Liver (tissue), 9 donors: ENCODE measurements around the gene CROCC2. TPM values are rescaled to one million over a fixed set of nuclear protein-coding genes. Genes with fewer than 3 reads are reported as not detected.

Source experiments
- DNase-seq: peaks from one replicate; pipeline ENCODE4 v3.0.0-alpha.2; 2017; ENCODE audit warnings: low spot score
- H3K27ac ChIP-seq, 2 donors: one replicate each; pipeline ENCODE4 v1.7.0; 2013; ENCODE audit warnings: inconsistent platforms in 2 of 2, low read length in 2 of 2, control low read depth in 1 of 2, low read depth in 1 of 2, mild to moderate bottlenecking in 1 of 2
- H3K27me3 ChIP-seq, 4 donors: one replicate each; pipeline versions ENCODE4 v1.6.1 to v1.7.0; 2013; ENCODE audit warnings: low read length in 3 of 4, inconsistent platforms in 1 of 4, mild to moderate bottlenecking in 1 of 4, moderate library complexity in 1 of 4; ENCODE audit not compliant: control insufficient read depth in 4 of 4, insufficient read depth in 4 of 4
- H3K36me3 ChIP-seq, 4 donors: one replicate each; pipeline versions ENCODE4 v1.6.1 to v1.7.0; 2013; ENCODE audit warnings: low read length in 3 of 4, mild to moderate bottlenecking in 3 of 4, low read depth in 1 of 4, moderate library complexity in 1 of 4; ENCODE audit not compliant: control insufficient read depth in 4 of 4, insufficient read depth in 3 of 4
- H3K4me1 ChIP-seq, 4 donors: one replicate each; pipeline versions ENCODE4 v1.6.1 to v1.7.0; 2013; ENCODE audit warnings: low read length in 3 of 4, mild to moderate bottlenecking in 3 of 4, moderate library complexity in 1 of 4; ENCODE audit not compliant: control insufficient read depth in 4 of 4, insufficient read depth in 4 of 4
- H3K4me3 ChIP-seq, 3 donors: one replicate each; pipeline versions ENCODE4 v1.6.1 to v1.7.0; 2013; ENCODE audit warnings: low read length in 3 of 3, control low read depth in 1 of 3, low read depth in 1 of 3, mild to moderate bottlenecking in 1 of 3
- H3K9ac ChIP-seq, 2 donors: one replicate each; pipeline ENCODE4 v1.7.0; 2013; ENCODE audit warnings: low read length in 2 of 2, mild to moderate bottlenecking in 2 of 2, moderate library complexity in 2 of 2, control low read depth in 1 of 2, low read depth in 1 of 2
- H3K9me3 ChIP-seq, 4 donors: one replicate each; pipeline versions ENCODE4 v1.6.1 to v1.7.0; 2013; ENCODE audit warnings: low read length in 3 of 4; ENCODE audit not compliant: control insufficient read depth in 4 of 4
- EGR1 ChIP-seq, 2 donors: IDR thresholded peaks; 2 replicates each; pipeline ENCODE4 v1.6.1; 2016 to 2018; ENCODE audit warnings: antibody characterized with exemption in 2 of 2, low read depth in 2 of 2
- FOXA1 ChIP-seq: IDR thresholded peaks from 2 replicates; pipeline ENCODE4 v1.6.1; 2016; ENCODE audit warnings: antibody characterized with exemption
- FOXA2 ChIP-seq: IDR thresholded peaks from 2 replicates; pipeline ENCODE4 v1.6.1; 2016; ENCODE audit warnings: antibody characterized with exemption
- GABPA ChIP-seq, 2 donors: IDR thresholded peaks in 1 of 2; conservative IDR thresholded peaks in 1 of 2; 2 replicates each; pipeline ENCODE4 v1.6.1; 2016; ENCODE audit warnings: antibody characterized with exemption in 2 of 2, mild to moderate bottlenecking in 1 of 2, moderate library complexity in 1 of 2
- HNF4A ChIP-seq, 2 donors: conservative IDR thresholded peaks; 2 replicates each; pipeline ENCODE4 v1.6.1; 2016; ENCODE audit warnings: antibody characterized with exemption in 2 of 2, mild to moderate bottlenecking in 2 of 2
- HNF4G ChIP-seq: IDR thresholded peaks from 2 replicates; pipeline ENCODE4 v1.6.1; 2016; ENCODE audit warnings: antibody characterized with exemption
- JUND ChIP-seq, 2 donors: IDR thresholded peaks; 2 replicates each; pipeline ENCODE4 v1.6.1; 2016; ENCODE audit warnings: antibody characterized with exemption in 2 of 2
- NR2F2 ChIP-seq: IDR thresholded peaks from 2 replicates; pipeline ENCODE4 v1.6.1; 2016; ENCODE audit warnings: antibody characterized with exemption
- RAD21 ChIP-seq, 2 donors: IDR thresholded peaks; 2 replicates each; pipeline ENCODE4 v1.6.1; 2016; ENCODE audit warnings: antibody characterized with exemption in 2 of 2, mild to moderate bottlenecking in 2 of 2
- RXRA ChIP-seq, 2 donors: IDR thresholded peaks; 2 replicates each; pipeline ENCODE4 v1.6.1; 2017 to 2018; ENCODE audit warnings: antibody characterized with exemption in 2 of 2, mild to moderate bottlenecking in 1 of 2
- SP1 ChIP-seq: IDR thresholded peaks from 2 replicates; pipeline ENCODE4 v1.6.1; 2018; ENCODE audit warnings: antibody characterized with exemption, mild to moderate bottlenecking
- YY1 ChIP-seq: IDR thresholded peaks from 2 replicates; pipeline ENCODE4 v1.6.1; 2016; ENCODE audit warnings: antibody characterized with exemption, mild to moderate bottlenecking
- WGBS: extraction: QIAGEN DNeasy Blood & Tissue Kit; methylation state at CpG from one replicate; pipeline ENCODE4 v1.1.7; 2013; 5-methylcytosine and 5-hydroxymethylcytosine counted together
- polyA plus RNA-seq, 2 donors: library from polyadenylated mRNA; stranded (reverse) in 1 of 2; unstranded in 1 of 2; fragments of 200-250 nt in 1 of 2; fragments of >200 nt in 1 of 2; fragmentation: Nextera tagmentation in 1 of 2; extraction: Ambion mirVana in 1 of 2; gene quantifications; one replicate each; pipeline versions ENCODE4 v1.2.1 to v1.2.3, GENCODE V29; 2013 to 2015
- total RNA-seq, 2 donors: library from RNA; depleted of rRNA; stranded (reverse); fragments of >200 nt; gene quantifications; one replicate each; pipeline ENCODE4 v1.2.3, GENCODE V29; 2014
- TF ChIP-seq, protein P1 (sequence below): fragments of 150-350 bp; IDR thresholded peaks from 2 replicates; pipeline ENCODE4 v1.5.1; 2017; ENCODE audit warnings: improper control_type of control experiment, low read depth, low read length; ENCODE audit not compliant: missing input control
- TF ChIP-seq, protein P2 (sequence below): IDR thresholded peaks from 2 replicates; pipeline ENCODE4 v1.6.1; 2016; ENCODE audit warnings: antibody characterized with exemption, mild to moderate bottlenecking
- TF ChIP-seq, protein P3 (sequence below): IDR thresholded peaks from 2 replicates; pipeline ENCODE4 v1.6.1; 2016; ENCODE audit warnings: antibody characterized with exemption
- TF ChIP-seq, protein P4 (sequence below): IDR thresholded peaks from 2 replicates; pipeline ENCODE4 v1.6.1; 2016; ENCODE audit warnings: antibody characterized with exemption
- TF ChIP-seq, protein P5 (sequence below): IDR thresholded peaks from 2 replicates; pipeline ENCODE4 v1.6.1; 2016; ENCODE audit warnings: antibody characterized with exemption
- donor health status: healthy.
- donor health status: healthy.
- donor health status: healthy.
- donor health status: healthy.
- donor health status: healthy.

The CROCC2 gene
- total and polyA plus RNA-seq, 4 donors: under 0.01 to 0.13 (median 0.05) TPM

DNA sequence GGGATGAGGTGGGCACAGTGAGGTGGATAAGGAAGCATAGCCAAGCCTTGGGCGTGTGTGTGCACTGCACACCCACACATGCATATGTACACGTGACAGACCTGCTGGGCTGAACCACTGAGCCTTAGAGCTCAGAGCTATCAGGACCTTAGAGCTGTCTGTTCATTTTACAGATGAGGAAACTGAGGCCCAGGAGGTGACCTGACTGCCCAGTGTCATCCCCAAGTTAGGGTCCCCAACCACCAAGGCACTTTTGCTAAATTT, 84.1 kb downstream of the CROCC2 start:
- Histone ChIP-seq H3K27ac (no peak overlapping the region), H3K9ac (no peak overlapping the region), H3K27me3 (no peaks in the 10 kb centered on the region), H3K9me3 (no peaks in the 10 kb centered on the region), H3K4me1 (peaks cover 22 to 57% (median 45%) of the 10 kb centered on the region in 4 donors), H3K36me3 (no peaks in the 10 kb centered on the region), H3K4me3 (no peak overlapping the region)
- DNase-seq: no peak
- TF ChIP-seq, protein P1, sequence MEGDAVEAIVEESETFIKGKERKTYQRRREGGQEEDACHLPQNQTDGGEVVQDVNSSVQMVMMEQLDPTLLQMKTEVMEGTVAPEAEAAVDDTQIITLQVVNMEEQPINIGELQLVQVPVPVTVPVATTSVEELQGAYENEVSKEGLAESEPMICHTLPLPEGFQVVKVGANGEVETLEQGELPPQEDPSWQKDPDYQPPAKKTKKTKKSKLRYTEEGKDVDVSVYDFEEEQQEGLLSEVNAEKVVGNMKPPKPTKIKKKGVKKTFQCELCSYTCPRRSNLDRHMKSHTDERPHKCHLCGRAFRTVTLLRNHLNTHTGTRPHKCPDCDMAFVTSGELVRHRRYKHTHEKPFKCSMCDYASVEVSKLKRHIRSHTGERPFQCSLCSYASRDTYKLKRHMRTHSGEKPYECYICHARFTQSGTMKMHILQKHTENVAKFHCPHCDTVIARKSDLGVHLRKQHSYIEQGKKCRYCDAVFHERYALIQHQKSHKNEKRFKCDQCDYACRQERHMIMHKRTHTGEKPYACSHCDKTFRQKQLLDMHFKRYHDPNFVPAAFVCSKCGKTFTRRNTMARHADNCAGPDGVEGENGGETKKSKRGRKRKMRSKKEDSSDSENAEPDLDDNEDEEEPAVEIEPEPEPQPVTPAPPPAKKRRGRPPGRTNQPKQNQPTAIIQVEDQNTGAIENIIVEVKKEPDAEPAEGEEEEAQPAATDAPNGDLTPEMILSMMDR: no peak
- TF ChIP-seq, protein P2, sequence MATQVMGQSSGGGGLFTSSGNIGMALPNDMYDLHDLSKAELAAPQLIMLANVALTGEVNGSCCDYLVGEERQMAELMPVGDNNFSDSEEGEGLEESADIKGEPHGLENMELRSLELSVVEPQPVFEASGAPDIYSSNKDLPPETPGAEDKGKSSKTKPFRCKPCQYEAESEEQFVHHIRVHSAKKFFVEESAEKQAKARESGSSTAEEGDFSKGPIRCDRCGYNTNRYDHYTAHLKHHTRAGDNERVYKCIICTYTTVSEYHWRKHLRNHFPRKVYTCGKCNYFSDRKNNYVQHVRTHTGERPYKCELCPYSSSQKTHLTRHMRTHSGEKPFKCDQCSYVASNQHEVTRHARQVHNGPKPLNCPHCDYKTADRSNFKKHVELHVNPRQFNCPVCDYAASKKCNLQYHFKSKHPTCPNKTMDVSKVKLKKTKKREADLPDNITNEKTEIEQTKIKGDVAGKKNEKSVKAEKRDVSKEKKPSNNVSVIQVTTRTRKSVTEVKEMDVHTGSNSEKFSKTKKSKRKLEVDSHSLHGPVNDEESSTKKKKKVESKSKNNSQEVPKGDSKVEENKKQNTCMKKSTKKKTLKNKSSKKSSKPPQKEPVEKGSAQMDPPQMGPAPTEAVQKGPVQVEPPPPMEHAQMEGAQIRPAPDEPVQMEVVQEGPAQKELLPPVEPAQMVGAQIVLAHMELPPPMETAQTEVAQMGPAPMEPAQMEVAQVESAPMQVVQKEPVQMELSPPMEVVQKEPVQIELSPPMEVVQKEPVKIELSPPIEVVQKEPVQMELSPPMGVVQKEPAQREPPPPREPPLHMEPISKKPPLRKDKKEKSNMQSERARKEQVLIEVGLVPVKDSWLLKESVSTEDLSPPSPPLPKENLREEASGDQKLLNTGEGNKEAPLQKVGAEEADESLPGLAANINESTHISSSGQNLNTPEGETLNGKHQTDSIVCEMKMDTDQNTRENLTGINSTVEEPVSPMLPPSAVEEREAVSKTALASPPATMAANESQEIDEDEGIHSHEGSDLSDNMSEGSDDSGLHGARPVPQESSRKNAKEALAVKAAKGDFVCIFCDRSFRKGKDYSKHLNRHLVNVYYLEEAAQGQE: no peak
- TF ChIP-seq FOXA2 (no peak), GABPA (IDR thresholded peaks at IDR 0.05 in 1 of 2, conservative IDR thresholded peaks at IDR 0.05 in 1 of 2) (no peak), RXRA (IDR thresholded peaks at IDR 0.05) (no peak), RAD21 (IDR thresholded peaks at IDR 0.05) (no peak), HNF4A (conservative IDR thresholded peaks at IDR 0.05) (no peak), NR2F2 (no peak), FOXA1 (no peak), EGR1 (IDR thresholded peaks at IDR 0.05; ENCODE audit: low read depth in 2 of 2) (no peak), YY1 (no peak), JUND (IDR thresholded peaks at IDR 0.05) (no peak), SP1 (no peak), HNF4G (no peak)
- TF ChIP-seq, protein P3, sequence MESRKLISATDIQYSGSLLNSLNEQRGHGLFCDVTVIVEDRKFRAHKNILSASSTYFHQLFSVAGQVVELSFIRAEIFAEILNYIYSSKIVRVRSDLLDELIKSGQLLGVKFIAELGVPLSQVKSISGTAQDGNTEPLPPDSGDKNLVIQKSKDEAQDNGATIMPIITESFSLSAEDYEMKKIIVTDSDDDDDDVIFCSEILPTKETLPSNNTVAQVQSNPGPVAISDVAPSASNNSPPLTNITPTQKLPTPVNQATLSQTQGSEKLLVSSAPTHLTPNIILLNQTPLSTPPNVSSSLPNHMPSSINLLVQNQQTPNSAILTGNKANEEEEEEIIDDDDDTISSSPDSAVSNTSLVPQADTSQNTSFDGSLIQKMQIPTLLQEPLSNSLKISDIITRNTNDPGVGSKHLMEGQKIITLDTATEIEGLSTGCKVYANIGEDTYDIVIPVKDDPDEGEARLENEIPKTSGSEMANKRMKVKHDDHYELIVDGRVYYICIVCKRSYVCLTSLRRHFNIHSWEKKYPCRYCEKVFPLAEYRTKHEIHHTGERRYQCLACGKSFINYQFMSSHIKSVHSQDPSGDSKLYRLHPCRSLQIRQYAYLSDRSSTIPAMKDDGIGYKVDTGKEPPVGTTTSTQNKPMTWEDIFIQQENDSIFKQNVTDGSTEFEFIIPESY: no peak
- TF ChIP-seq, protein P4, sequence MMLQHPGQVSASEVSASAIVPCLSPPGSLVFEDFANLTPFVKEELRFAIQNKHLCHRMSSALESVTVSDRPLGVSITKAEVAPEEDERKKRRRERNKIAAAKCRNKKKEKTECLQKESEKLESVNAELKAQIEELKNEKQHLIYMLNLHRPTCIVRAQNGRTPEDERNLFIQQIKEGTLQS: no peak
- TF ChIP-seq, protein P5, sequence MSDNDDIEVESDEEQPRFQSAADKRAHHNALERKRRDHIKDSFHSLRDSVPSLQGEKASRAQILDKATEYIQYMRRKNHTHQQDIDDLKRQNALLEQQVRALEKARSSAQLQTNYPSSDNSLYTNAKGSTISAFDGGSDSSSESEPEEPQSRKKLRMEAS: no peak
- 75% methylated on average over 2 of the region's 2 CpGs for WGBS
